HTR-8/SVneo (cell line): ENCODE results near the gene DOCK3.
"Not testable (repeated sequence)": the region's sequence is repeated elsewhere in the genome, so short reads cannot be mapped to it uniquely, and the experiment has no call there.

Experiments
- DNase-seq: peaks from one replicate; pipeline ENCODE4 v3.0.0; 2011; ENCODE audit warnings: low spot score, mixed read lengths; ENCODE audit not compliant: insufficient read length
- FAIRE-seq: peaks from 2 replicates; lab custom pipeline; 2011; peaks lifted over from hg19 to GRCh38; lab: Jason Lieb, UNC

DOCK3 gene

DNA sequence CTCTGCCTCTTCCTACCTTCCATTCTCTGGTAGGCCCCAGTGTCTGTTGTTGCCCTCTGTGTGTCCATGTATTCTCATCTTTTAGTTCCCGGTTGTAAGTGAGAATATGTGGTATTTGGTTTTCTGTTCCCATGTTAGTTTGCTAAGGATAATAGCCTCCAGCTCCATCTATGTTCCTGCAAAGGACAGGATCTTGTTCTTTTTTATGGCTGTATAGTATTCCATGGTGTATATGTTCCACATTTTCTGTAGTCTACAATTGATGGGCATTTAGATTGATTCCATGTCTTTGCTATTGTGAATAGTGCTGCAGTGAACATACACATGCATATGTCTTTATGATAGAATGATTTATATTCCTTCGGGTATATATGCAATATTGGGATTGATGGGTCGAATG lies 107.0 kb downstream of the DOCK3 start:
- DNase-seq, FAIRE-seq: not testable (repeated sequence)

DNA sequence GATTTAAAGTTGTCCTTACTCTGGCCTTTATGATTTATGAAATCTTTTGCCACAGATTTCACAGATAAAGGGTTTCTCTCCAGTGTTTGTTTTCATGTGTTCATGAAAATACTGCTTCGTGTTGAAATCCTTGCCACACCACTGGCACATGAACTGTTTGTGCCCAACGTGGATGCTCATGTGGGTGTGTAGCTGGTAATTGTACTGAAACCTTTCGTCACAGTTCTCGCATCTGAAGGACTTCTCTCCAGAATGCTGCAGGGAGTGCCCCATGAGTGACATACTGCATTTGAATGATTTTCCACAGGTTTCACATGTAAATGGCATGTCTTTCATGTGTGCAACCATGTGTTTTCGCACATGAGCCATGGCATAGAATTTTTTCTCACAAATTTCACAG lies 111.9 kb downstream of the DOCK3 start:
- DNase-seq (no peak), FAIRE-seq (peak; percentile 70)

DNA sequence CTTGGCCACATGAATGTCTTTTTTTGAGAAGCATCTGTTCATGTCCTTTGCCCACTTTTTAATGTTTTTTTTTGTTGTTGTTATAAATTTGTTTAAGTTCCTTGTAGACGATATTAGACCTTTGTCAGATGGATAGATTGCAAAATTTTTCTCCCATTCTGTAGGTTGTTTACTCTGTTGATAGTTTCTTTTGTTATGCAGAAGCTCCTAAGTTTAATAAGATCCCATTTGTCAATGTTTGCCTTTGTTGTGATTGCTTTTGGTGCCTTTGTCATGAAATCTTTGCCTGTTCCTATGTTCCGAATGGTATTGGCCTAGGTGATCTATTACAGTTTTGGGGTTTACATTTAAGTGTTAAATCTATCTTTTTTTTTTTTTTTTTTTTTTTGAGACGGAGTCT lies 116.2 kb downstream of the DOCK3 start:
- not testable (repeated sequence) for DNase-seq, FAIRE-seq

DNA sequence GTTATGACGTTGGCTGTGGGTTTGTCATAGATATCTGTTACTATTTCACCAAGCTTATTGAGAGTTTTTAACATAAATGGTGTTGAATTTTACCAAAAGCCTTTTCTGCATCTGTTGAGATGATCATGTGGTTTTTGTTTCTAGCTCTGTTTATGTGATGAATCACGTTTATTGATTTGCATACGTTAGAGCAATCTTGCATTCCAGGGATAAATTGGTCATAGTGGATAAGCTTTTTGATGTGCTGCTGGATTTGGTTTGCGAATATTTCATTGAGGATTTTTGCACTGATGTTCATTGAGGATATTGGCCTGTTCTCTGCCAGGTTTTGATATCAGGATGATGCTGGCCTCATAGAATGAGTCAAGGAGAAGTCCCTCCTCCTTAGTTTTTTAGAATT lies 117.8 kb downstream of the DOCK3 start:
- FAIRE-seq (no peak), DNase-seq (no peak)

DNA sequence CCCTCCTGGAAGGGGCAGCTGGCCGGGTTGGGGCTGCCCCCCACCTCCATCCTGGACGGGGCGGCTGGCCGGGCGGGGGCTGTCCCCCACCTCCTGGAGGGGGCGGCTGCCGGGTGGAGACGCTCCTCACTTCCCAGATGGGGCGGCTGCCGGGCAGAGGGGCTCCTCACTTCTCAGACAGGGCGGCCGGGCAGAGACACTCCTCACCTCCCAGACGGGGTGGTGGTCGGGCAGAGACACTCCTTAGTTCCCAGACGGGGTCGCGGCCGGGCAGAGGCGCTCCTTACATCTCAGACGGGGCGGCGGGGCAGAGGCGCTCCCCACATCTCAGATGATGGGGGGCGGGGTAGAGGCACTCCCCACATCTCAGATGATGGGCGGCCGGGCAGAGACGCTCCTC lies 129.1 kb downstream of the DOCK3 start:
- FAIRE-seq, DNase-seq: not testable (repeated sequence)

DNA sequence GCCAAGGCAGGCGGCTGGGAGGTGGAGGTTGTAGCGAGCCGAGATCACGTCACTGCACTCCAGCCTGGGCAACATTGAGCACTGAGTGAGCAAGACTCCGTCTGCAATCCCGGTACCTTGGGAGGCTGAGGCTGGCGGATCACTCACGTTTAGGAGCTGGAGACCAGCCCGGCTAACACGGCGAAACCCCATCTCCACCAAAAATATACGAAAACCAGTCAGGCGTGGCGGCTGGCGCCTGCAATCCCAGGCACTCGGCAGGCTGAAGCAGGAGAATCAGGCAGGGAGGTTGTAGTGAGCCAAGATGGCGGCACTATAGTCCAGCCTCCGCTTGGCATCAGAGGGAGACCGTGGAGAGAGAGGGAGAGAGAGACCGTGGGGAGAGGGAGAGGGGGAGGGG lies 129.6 kb downstream of the DOCK3 start:
- FAIRE-seq, DNase-seq: not testable (repeated sequence)

DNA sequence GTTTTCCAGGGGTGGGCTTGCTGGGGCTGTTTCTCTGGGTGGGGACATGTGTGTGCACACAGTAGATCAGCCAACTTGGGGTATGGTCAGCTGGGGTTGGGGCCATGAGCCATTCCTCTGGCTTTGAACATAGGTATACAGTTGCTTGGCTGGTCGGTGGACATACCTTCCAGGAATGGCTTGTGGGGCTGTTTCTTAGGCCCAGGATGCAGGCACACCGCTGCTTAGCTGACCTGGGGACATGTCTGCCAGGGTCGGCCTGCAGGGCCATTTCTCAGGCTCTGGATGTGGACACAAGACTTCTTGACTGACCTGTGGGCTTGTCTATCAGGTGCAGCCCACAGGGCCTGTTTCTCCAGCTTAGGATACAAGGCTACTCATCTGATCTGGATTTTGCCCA lies 130.6 kb downstream of the DOCK3 start:
- DNase-seq (no peak), FAIRE-seq (no peak)

DNA sequence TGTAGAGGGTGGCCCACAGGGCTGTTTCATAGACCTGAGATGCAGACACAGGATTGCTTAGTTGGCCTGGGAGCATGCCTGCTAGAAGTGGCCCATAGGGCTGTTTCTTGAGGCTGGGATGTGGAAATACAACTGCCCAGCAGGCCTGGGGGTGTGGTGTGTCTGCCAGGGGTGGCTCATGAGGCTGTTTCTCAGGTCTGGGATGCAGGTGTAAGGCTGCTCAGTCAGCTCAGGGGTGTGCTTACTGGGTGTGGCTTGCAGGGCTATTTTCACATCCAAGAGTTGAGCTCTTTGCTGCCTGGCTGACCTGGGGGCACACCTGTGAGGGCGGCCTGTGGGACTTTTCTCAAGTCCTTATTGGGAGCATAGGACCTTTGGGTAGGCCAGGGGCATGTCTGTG lies 131.3 kb downstream of the DOCK3 start:
- DNase-seq, result no peak
- no peak for FAIRE-seq

DNA sequence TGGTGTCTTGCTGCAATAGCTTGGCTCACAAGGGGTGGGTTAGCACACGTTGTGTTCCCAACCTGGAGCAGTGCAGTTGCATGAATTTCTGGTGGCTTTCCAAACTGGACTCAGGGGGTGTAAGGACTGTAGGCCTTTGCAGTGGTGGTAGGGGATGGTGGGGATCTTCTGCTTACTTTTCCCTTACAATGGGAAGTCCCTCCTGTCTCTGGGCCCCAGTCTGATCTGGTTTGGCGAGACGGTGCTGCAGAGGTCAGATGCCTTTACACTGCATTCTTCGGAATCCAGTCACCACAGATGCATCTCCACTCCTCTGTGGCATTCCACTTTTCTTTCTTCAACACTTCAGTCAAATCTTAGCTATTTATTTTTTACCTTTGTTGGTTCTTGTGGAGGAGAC lies 132.1 kb downstream of the DOCK3 start:
- FAIRE-seq (peak; percentile 36), DNase-seq (no peak)

DNA sequence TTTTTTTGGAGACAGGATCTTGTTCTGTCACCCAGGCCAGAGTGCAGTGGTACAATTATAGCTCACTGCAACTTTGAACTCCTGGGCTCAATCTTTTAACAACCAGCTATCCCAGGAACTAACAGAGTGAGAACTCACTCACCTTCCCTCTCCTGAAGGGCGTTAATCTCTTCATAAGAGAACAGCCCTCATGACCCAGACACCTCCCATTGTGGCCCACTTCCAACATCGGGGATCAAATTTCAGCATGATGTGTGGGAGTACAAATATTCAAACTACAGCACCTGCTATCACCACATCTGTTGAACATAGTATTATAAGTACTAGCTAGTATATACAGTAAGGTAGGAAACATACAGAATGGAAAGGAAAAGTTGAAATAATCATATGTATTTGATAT lies 132.5 kb downstream of the DOCK3 start:
- FAIRE-seq (no peak), DNase-seq (no peak)

DNA sequence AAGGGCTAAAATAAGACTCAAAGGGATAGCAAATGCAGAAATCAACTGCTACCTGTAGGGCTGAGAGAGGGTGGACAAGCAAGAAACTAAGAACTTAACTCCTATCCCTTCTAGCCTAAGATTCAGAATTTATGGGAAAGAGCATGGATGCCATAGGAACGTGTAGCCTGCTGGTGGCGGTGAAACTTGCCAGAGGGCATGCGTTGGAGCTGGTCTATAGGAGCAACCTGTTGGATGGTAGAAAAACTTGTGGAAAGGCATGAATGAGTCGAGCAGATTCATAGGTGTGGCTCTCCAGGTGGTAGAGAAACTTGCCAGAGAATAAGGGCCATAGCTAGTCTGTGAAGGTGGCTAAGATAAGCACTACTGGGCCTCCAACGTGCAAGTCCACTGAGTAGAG lies 137.2 kb downstream of the DOCK3 start:
- FAIRE-seq (no peak), DNase-seq (no peak)

DNA sequence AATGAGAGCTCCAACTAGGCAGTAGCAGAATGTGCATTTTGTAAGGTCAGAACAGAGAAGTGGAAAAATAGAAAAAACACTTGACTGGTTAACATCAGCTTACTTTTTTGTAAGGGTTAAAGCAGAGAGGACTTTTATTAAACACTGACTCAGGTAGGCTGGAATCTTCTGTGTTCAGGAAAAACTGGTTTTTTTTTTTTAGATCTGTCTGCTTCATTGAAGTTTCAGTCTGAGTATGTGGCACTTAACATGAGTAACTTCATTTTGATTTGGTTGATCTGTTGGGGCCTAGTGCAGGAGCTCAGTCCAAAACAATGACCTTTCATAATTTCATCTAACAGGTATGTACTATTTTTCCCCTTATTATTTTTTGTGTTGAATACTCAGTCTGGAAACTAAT lies 141.1 kb downstream of the DOCK3 start:
- DNase-seq, result no peak
- no peak for FAIRE-seq

DNA sequence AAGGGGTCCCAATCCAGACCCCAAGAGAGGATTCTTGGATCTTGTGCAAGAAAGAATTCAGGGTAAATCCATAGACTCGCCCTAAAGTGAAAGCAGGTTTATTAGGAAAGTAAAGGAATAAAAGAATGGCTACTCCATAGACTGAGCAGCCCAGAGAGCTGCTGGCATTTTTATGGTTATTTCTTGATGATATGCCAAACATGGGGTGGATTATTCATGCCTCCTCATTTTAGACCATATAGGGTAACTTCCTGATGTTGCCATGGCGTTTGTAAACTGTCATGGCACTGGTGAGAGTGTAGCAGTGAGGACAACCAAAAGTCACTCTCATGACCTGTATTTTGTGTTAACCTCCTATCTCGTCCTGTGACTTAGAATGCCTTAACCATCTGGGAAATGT lies 142.2 kb downstream of the DOCK3 start:
- DNase-seq (no peak), FAIRE-seq (no peak)

DNA sequence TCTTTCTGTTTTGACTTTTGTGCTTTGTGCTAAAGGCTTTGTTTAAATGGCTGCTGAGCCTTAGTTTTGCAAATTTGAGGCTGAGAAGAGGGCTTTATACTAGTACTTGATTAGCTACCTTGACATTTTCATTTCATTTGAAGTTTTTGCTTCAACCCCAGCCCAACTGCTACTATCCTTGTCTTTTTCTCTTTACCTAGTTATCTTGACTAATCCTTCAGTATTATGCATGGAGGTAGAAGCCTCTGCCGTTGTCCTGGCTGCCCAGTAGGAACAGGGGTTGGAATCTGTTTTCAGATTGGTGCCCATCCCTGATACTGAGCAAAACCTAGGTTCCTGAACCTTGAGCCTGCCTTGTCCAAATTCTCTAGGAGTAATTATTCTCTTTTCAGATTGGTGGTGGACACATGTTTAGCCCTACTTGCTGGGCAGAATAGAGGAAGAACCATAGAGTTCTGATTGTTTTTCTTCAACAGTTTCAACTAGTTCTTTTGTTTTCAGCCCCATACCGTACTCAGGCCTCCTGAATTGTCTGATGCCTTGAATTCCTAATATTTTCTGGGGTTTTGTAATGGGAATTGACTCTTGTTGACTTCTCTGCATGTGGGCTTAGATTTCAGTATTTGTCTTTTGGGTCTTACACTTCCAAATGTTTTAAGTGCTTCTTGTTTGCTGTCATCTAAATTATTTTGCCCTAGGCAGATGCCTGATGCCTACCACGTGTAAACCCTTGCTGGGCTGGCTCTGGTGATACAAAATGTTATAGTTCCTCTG lies 143.2 kb downstream of the DOCK3 start:
- no peak for FAIRE-seq
- DNase-seq, result no peak

DNA sequence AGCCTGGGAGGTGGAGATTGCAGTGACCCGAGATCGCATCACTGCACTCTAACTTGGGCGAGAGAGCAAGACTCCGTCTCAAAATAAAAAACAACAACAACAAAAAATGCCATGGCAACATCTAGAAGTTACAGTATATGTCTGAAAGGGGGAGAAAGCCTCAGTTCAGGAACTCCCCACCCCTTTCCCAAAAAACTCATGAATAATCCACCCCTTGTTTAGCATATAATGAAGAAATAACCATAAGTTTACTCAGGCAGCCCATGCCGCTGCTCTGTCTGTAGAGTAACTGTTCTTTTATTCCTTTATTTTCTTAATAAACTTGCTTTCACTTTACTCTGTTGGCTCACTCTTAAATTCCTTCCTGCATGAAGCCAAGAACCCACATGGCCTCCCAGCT lies 145.2 kb downstream of the DOCK3 start:
- FAIRE-seq (no peak), DNase-seq (no peak)

DNA sequence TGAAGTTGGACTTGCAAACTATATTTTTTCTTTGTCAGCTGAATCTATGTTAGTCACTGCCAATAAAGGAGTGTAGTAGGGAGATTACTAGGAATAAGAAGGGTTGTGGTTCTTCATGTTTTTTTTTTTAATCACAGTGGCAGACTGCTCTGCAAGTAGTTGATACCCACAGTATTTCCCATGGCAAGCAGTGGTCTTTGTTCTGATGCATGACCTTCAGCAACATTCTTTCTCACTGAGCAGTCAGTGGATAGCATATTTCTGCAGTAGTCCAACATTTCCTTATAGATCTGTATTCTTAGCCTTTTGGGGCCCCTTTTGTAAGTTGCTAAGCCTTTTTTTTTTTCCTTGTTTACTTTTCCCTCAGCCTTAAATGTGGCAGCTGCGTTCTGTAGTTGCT lies 151.1 kb downstream of the DOCK3 start:
- FAIRE-seq (no peak), DNase-seq (no peak)

DNA sequence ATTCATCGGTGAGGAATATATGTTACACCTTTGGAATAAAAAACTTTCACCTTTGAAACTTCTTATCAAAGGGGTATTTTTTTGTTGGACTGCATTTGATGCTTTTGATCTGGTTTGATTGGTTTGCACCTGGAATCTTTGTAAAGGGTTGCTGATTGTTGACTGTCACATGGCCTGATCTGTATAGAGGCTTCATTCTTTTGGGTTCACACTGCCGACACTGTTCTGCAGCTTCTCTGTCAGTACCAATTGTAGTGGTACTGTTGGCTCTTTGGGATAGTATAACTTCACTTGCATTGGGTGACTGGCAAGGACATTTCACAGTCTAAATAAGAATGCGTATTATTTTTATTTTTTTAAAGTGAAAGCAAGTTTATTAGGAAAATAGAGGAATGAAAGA lies 155.7 kb downstream of the DOCK3 start:
- DNase-seq, result no peak
- FAIRE-seq, result no peak

DNA sequence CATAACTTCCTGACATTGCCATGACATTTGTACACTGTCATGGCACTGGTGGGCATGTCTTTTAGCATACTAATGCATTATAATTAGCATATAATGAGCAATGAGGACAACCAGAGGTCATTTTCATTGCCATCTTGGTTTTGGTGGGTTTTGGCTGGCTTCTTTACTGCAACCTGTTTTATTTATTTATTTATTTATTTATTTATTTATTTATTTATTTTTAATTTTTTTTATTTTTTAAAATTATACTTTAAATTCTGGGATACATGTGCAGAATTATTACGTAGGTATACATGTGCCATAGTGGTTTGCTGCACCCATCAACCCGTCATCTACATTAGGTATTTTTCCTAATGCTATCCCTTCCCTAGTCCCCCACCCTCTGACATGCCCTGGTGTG lies 156.3 kb downstream of the DOCK3 start:
- FAIRE-seq, DNase-seq: not testable (repeated sequence)

DNA sequence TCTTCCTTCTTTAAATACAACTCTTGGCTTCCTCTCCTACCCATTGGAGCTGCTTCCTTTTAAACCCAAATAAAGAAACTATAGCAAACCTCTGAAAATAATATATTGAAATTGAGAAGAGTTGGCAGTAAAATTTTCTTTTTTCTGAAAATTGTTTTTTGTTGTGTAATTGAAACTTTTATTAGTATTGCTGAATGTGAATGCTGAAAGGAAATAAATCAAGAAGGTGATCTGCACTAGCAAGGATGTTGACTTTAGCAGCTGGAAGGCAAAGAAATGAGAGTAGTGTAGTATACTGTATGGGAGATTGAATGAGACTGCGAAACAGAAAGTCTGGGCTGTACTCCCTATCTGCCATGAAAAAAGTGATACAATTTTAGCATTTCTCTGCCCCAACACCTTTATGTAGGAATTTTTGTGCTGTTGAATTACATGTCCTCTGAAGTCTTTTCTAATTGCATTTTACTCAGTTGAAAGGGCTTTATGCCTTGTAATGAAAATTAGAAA lies 166.3 kb downstream of the DOCK3 start:
- no peak for DNase-seq
- no peak for FAIRE-seq

DNA sequence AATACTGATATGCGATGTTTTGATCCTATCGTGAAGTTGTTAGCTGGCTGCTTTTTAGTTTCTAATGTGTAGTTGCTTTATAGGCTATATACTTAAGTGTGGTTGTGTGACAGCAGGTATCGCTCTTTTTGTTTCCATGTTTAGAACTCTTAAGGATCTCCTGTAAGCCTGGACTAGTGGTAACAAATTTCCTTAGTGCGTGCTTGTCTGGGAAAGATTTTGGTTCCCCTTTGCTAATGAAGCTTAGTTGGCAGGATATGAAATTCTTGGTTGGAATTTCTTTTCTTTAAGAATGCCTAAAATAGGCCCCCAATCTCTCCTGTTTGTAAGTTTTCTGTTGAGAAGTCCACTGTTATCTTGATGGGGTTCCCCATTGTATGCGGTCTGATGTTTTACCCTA lies 173.6 kb downstream of the DOCK3 start:
- DNase-seq, result no peak
- no peak for FAIRE-seq

DNA sequence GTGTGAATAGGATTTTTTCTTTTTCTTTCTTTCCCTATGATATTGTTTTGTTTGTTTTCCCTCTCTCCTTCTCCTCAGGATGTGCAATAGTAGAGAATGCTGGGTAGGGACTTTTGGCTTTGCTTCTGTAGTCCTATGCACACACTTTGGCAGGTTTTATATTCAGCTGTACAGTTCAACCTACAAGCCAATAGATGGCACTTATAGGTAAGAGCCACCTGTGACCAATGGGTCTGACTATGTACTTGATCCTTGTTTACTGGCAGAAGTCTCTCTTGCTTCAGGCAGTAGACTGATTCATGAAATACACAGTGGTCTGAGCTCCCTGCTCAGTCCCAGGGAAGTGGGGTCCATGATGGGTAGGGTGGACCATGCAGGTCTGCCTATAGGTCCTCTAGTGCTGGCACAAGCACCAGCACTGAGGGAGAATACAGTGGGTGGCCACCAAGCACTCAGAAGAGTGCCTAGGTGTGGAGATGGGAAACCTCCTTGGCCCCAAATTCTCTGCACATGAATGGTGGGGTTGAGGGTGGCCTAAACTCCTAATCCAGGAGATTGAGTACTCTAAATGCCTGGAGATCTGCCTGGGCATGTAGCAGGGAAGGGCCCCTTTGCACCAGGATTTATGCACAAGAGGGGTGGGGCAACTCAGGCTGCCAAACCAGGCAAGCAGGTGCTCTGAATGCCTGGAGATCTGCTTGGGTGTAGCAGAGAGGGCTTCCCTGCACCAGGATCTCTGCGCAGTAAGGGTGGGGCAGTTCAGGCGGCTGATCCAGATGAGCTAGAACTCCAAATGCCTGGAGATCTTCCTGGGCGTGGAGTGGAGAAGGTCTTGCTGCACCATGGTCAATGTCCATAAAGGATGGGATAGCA lies 176.1 kb downstream of the DOCK3 start:
- FAIRE-seq (no peak), DNase-seq (no peak)
